Right renal cortex interstitium (tissue), 3 donors: Measurements from ENCODE around the gene GABRG3. TPM values are rescaled to one million over a fixed set of nuclear protein-coding genes. Genes with fewer than 3 reads are reported as not detected.
"Not testable (repeated sequence)": the region's sequence is repeated elsewhere in the genome, so short reads cannot be mapped to it uniquely, and the experiment has no call there.

Experiments used
- DNase-seq, 3 donors: peaks; one replicate each; pipeline ENCODE4 v3.0.0-alpha.2; 2013; ENCODE audit warnings: low read depth in 3 of 3, low spot score in 2 of 3
- polyA plus RNA-seq, 3 donors: library from polyadenylated mRNA; unstranded; fragments of 120-200 nt; gene quantifications; one replicate each; pipeline ENCODE4 v1.2.1, GENCODE V29; 2013; ENCODE audit not compliant: insufficient read length in 3 of 3

Gene GABRG3
- polyA plus RNA-seq, 3 donors: 0.96 to 2.4 (median 2.2) TPM

- DNase-seq: no peak
Measured at GRCh38 chr15:27172821-27173220, 201.8 kb downstream of the GABRG3 start.

DNA sequence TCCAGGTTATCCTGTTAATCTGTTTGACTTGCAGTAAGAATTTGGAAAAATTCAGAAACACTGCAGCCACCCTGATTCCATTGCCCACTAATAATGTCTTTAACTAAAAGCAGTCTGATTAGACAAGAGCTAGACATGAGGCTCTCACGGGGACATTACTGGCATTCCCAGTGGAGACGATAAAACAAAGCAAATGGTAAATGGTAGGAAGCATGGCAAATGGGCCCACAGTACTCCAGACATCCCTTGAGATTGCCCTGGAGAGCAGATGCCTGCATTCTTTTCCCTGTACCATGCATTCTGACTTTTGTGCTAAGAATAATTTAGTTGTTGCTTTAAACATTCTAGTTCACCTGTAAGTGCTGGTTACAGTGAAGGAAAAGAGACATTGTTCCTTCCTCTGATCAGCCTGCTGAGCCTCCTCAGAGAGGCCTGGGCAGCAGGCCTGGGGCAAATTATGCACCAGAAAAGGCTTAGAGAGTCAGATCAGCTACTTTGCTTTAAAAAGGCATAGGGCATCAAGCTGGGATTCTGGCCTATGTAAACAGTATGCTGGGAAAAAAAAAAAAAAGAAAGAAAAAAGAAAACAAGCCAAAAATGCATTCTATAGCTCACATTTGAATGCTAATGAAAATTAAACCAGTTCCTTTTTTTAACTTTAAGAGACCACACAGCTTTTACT is 204.6 kb downstream of the GABRG3 start:
- no peak for DNase-seq

GRCh38 chr15:27176785-27177406 is 205.9 kb downstream of the GABRG3 start:
- no peak for DNase-seq

DNA sequence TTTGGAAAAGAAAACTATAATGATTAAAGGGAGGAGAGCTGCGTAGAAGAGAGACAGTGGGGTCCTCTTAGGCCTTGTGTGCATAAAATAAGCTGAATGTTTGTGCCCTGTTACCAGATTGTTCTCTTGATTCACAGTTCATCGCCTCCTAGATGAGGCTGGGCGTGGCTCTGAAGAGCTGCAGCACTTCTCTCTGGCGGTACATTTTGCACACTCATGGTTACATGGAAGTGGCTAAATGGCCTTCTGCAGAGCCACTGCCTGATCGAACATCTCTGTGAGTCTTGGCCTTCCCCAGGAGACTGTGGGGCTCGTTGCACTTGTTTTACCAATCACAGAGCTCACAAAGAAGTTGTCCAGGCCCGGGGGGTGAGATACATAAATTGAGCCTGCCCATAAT is 208.8 kb downstream of the GABRG3 start:
- no peak for DNase-seq

DNA sequence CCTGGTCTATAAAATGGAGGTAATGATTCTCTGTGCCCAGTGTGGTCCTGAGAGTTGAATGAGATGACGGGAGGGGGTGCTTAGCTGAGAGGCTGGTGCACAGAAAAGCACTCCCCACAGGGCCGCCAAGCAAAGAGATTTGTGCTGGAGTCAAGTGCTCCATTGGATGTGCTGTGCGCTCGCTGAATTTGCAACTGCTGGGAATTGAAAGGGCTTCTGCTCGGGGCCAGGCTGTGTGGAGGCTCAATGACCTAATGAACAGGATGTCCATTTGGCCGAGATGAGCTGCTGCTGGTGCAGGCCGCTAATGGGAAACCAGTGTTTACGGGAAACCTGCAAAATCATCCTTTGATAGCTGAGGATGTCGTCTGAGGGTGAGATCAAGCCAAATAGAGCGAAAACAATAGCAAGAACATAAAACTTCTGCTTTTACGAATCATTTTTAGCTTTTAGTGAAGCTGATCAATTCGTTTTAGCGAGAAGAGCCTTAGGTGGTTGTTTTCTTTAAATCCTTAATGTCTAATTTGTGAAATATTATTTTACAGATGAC is 211.7 kb downstream of the GABRG3 start:
- no peak for DNase-seq

DNA sequence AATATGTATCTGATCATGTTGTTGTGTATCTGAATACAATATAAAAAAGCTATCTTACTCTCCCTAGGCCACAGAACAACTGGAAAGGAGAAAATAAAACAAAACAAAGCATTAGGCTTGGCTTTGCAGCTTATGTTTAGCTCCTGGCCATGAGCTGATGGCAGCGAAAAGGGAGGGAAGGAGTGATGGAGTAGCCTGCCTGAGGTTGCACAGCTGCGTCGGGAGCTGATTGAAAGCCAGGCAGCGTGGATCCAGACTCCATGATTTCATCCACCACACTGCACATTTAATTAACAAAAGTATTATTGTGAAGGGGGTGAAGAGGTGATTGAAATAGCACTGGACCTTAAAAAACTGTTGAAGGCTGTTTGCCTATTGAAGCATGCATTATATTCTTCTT is 212.2 kb downstream of the GABRG3 start:
- no peak for DNase-seq

GRCh38 chr15:27191515-27191914 is 220.5 kb downstream of the GABRG3 start:
- not testable (repeated sequence) for DNase-seq

DNA sequence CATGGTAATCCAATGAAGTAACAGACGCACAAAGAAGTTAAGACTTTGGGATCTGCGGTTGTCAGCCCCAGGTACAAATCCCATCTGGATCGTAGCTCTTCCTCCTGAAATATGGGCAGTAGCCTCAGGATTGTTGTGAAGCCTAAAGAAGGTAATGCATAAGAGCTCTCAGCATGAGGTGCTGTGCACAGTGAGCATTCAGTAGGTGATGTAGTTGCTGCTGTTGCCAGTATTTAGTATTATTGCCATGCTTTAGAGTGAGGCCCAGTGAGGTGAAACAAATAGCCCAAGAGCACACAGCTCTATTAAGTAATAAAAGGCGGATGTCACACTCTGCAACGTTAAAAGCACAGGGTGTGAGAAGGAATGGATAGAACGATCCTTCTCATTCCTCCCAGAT is 225.7 kb downstream of the GABRG3 start:
- no peak for DNase-seq

DNA sequence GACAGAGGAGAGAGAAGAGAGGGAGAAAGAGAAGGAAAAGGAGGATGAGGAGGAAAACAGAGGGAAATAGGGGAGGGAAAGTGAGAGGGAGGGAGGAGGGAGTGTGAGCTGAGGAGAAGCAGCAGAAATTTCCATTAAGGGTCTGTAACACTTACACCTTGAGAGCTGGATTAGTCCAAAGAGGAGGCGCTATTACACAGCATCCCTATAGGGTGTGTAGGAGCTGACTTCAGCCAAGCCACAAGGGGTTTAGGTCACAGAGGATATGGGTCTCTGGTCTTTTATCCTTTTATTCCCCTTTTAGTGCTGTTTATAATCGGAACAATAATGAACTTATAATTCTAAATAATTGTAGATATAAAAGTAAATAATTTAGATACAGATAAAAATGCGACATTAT is 230.4 kb downstream of the GABRG3 start:
- no peak for DNase-seq

DNA sequence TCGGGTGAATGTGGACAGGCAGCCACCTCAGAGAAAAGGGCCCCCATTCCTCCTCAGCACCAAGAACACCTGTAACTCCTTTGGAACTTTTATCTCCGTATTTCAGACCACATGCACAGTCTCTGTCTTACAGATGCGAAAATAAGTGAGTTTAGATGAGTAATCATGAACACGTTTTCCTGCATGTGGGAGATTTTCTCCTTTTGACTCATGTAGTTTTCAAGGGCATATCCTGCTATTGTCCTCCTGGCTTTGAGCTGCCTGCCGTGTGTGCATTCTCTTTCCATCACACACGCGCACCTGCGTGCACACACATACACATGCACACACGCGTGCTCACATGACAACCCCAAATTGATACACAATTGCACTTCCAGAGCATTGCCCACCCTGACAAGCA is 239.2 kb downstream of the GABRG3 start:
- DNase-seq: no peak

DNA sequence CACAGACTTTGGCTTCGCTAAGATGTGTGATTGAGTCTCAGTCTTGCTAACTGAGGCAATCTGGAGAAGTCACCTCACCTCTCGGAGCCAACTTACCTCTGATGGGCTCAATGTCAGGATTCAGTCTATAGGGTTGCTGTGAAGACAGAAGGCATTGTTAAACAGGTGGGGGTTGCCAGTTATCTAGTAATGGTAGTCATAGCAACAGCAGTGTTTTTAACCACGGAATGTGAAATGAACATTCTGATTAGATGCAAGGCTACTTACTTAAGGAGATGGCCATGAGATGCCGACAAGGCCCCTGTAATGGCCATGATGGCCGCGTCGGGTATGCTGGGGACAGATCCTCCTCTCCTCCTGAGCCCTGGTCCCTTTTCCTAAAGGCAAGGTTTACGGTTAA is 243.1 kb downstream of the GABRG3 start:
- no peak for DNase-seq

- DNase-seq: no peak
Measured at GRCh38 chr15:27214961-27215360, 244.0 kb downstream of the GABRG3 start.

DNA sequence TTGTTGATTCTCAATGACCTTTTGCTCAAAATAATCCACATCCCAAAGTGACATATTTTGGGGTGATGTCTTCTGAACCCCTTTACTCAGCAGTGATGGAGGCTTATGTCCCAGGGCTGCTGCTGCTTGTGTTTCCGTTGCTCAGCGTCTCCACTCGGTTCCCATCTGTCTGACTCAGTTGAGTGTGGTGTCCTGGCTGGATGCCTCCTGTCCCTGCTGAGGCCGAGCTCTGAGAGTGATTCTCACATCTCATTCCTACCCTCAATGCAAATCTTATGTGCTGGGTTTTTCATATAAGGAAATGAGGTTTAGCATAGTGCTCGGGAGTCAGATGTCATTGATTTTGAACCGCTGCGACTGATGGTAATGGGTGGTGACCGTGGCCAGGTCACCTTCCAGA is 247.4 kb downstream of the GABRG3 start:
- no peak for DNase-seq

GRCh38 chr15:27219636-27220035 is 248.7 kb downstream of the GABRG3 start:
- DNase-seq: no peak

DNA sequence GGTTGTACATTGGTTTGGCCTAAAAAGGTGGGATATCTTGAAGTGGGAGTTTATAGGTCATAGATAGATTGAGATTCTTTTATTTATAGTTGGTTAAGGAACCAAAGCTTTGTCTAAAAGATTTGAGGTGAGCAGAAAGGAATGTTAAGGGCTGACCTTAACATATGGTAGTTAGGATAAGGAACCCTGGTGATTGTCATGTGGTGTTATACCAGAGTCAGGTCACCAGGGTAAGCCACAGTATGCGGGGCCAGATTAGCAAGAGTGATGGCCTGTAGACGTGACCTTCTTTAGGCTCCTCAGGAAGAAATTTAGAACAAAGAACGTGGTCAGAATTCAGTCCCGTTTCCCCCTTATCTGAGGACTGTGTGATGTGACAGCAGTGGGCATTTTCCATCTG is 249.2 kb downstream of the GABRG3 start:
- no peak for DNase-seq

GRCh38 chr15:27222479-27222878 is 251.5 kb downstream of the GABRG3 start:
- DNase-seq: no peak

DNA sequence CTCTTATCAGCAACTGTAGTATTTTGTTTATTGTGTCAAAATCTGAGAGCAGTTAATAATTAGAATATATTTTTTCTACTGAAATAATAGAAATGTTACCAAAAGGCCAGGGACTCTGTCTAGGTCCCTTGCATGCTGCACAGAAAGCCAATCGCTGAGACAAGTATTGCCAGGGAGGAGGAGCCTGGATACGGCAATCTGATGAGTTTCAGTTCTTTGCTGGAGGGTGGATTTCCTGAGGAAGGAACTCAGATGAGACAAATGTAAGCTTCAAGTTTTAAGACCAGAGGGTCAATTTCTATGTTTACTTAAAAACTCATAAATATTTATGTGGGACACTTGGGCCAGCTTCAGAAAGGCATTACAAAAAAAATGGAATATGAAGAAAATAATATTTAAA is 252.2 kb downstream of the GABRG3 start:
- DNase-seq: no peak

GRCh38 chr15:27231811-27232210 is 260.8 kb downstream of the GABRG3 start:
- DNase-seq: no peak

DNA sequence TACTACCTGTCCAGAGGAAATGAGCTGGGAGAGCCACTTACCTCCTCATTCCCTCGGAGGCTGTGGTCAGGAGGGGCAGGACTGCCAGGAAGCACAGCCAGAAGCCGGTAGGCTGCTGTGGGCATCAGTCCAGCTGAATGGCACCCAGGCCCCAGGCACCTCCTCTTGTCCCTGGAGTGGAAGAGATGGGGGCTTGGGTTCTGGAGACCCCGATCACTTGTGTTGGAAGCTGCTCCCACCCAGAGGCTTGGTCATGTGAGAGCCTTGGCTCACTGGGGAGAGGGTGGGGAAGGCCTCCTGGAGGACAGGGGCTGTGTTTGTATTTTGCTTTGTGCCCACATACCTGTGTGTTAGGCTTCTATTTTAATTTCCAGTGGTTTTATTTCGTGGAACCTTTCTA is 261.9 kb downstream of the GABRG3 start:
- no peak for DNase-seq

DNA sequence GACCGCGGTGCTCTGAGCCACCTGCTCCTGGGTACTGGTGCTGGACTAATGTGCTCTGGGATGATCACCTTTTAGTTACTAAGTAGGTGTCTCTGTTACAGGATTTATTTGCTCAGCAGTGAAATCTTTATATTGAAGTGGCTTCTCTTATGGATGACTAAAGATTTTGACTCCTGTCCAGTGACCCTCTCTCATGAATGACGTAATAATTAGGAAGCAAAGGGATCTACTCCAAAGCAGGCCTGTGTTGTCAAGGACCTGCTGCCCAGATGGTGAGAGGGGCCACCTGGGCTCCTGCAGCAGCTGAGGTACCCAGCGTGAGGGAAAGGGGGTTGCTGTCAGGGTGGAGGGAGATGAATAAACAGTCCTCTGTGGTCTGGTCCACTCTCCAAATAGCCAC is 263.6 kb downstream of the GABRG3 start:
- DNase-seq: no peak

DNA sequence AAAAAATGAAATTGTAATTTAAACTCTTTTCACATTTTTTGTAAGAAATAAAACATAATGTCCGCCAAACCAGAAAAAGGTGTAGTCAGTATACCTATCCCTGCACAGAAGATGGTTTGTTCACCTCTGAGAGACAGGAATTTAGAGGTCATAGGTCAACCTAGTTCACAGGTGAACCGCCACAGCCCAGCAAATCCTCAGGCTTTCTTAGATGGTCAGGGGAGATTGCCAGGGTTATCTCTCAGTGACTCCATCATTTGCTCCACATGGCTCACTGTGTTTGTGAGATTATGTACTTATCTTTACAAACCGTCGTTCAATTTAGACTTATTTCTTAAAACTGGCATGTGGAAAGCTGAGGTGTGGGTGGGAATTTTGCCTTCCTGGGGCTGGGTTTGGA is 264.2 kb downstream of the GABRG3 start:
- no peak for DNase-seq

DNA sequence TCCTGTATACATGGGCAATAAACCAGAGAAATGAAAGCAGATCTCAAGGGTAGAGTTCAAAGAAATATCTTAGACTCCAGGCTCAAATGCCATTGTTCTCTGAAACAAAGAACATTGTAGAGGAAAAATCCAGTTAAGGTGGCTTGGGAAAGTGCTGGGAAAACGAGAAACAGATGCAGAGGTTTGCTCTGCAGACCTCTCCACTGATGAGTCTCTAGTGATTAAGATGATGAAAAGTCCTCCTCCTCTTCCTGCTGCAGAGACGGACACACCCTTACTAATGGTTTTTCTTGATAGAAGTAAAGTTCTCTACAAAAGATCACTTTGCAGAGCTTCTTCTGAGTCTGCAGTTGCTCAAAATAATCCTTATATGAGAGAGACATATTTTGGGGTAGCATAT is 264.7 kb downstream of the GABRG3 start:
- DNase-seq: no peak
